Activated naive CD4-positive, alpha-beta T cell treated with anti-CD3 and anti-CD28 coated beads, Interleukin-2, amount 50 U/mL, for 24 hours (primary cell): ENCODE measurements around the gene MACROH2A1.

Source experiments
- H3K27ac Mint-ChIP-seq: one replicate; pipeline ENCODE4 v1.8.0; 2021; ENCODE audit warnings: mild to moderate bottlenecking, mixed read lengths
- H3K27me3 Mint-ChIP-seq: one replicate; pipeline ENCODE4 v1.8.0; 2021; ENCODE audit warnings: mixed read lengths
- H3K36me3 Mint-ChIP-seq: one replicate; pipeline ENCODE4 v1.8.0; 2021; ENCODE audit warnings: mixed read lengths
- H3K4me1 Mint-ChIP-seq: one replicate; pipeline ENCODE4 v1.8.0; 2021; ENCODE audit warnings: mixed read lengths
- H3K4me3 Mint-ChIP-seq: one replicate; pipeline ENCODE4 v1.8.0; 2021; ENCODE audit warnings: mild to moderate bottlenecking, mixed read lengths
- H3K9me3 Mint-ChIP-seq: one replicate; pipeline ENCODE4 v1.8.0; 2021; ENCODE audit warnings: mixed read lengths

The MACROH2A1 gene

DNA sequence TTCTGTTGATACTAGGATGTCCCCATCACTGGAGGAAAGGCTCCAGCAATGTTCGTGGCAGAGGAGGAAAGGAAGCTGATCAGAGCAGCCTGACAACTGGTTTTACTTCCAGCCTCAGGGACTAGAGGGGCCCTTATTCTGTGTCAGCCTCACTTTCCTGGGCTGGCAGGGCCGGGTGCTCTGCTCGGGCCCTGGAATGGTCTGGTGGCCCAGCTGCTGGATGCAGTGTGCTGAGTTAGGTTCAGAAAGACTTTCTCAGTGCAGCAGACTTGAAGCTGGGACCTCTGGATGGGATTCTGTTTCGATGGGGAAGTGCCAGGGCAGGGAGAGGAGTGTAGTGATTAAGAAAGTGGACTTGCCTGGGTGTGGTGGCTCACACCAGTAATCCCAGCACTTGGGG, 81.0 kb downstream of the MACROH2A1 start:
- Mint-ChIP-seq H3K9me3 (no peaks in the 10 kb centered on the region), H3K4me1 (peaks cover 6% of the 10 kb centered on the region), H3K27ac (no peak overlapping the region), H3K27me3 (no peaks in the 10 kb centered on the region), H3K36me3 (peaks cover 4% of the 10 kb centered on the region), H3K4me3 (no peak overlapping the region)

- H3K4me3 Mint-ChIP-seq = no peak overlapping the region
- H3K27me3 Mint-ChIP-seq = no peaks in the 10 kb centered on the region
- peaks cover 4% of the 10 kb centered on the region for H3K36me3 Mint-ChIP-seq
- H3K9me3 Mint-ChIP-seq = no peaks in the 10 kb centered on the region
- no peak overlapping the region for H3K27ac Mint-ChIP-seq
- H3K4me1 Mint-ChIP-seq = peaks cover 6% of the 10 kb centered on the region
Measured at GRCh38 chr5:135317286-135317685, 81.7 kb downstream of the MACROH2A1 start.

DNA sequence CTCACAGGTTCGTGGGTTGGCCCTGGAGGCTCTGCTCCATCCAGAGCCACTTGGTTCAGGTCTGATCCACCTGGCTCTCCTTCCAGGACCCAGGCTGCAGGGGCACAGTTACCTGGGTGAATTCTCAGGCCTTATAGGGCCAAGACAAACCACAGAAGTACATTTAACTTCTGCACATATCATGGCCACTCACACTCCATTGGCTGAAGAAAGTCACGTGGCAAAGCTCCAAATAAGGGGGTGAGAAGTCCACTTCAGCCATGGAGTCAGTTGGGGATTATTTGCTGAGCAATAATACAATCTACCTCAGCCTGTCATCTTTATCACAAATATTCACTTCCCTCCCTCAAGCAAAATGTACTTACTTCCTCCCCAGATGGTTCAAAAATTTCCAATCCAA, 83.6 kb downstream of the MACROH2A1 start:
- Mint-ChIP-seq H3K27ac (no peak overlapping the region), H3K36me3 (peaks cover 2% of the 10 kb centered on the region), H3K4me3 (no peak overlapping the region), H3K27me3 (no peaks in the 10 kb centered on the region), H3K4me1 (peaks cover 12% of the 10 kb centered on the region), H3K9me3 (no peaks in the 10 kb centered on the region)

DNA sequence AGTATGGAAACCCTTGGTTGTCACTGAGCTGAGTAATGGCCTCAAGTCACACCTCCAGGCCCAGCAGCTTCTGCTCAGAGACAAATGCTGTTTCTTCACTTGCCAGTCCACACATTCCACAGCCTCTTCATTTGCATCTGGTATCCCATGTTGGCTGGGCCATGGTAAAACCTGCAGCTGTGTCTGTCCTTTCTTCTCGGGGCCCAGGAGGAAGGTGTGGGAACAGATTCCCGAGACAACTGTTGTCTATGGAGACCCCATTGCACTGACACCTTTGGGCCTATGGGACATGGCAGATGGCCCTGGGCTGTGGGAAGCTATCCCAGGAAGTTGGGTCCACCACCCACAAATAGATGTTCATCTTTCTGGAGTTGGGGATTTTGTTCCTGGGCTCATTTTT, 85.1 kb downstream of the MACROH2A1 start:
- Mint-ChIP-seq H3K36me3 (peaks cover 2% of the 10 kb centered on the region), H3K27ac (no peak overlapping the region), H3K4me3 (no peak overlapping the region), H3K27me3 (no peaks in the 10 kb centered on the region), H3K4me1 (peaks cover 24% of the 10 kb centered on the region), H3K9me3 (no peaks in the 10 kb centered on the region)

GRCh38 chr5:135313405-135313804, 85.6 kb downstream of the MACROH2A1 start:
- Mint-ChIP-seq H3K4me3 (no peak overlapping the region), H3K27ac (no peak overlapping the region)

GRCh38 chr5:135312255-135312935, 86.6 kb downstream of the MACROH2A1 start:
- Mint-ChIP-seq H3K27ac (no peak overlapping the region), H3K4me3 (no peak overlapping the region), H3K27me3 (no peaks in the 10 kb centered on the region), H3K9me3 (no peaks in the 10 kb centered on the region), H3K4me1 (peaks cover 24% of the 10 kb centered on the region), H3K36me3 (peaks cover 2% of the 10 kb centered on the region)

More at GRCh38 chr5:135313405-135313804, 85.6 kb downstream of the MACROH2A1 start:
- no peaks in the 10 kb centered on the region for H3K9me3 Mint-ChIP-seq
- H3K36me3 Mint-ChIP-seq = peaks cover 2% of the 10 kb centered on the region
- H3K27me3 Mint-ChIP-seq = no peaks in the 10 kb centered on the region
- peaks cover 24% of the 10 kb centered on the region for H3K4me1 Mint-ChIP-seq

- H3K4me3 Mint-ChIP-seq = no peak overlapping the region
- H3K27me3 Mint-ChIP-seq = no peaks in the 10 kb centered on the region
- no peak overlapping the region for H3K27ac Mint-ChIP-seq
- H3K9me3 Mint-ChIP-seq = no peaks in the 10 kb centered on the region
- peaks cover 24% of the 10 kb centered on the region for H3K4me1 Mint-ChIP-seq
- H3K36me3 Mint-ChIP-seq = no peaks in the 10 kb centered on the region
Measured at GRCh38 chr5:135310328-135310989, 88.6 kb downstream of the MACROH2A1 start.

- Mint-ChIP-seq H3K27ac (no peak overlapping the region), H3K4me1 (peaks cover 24% of the 10 kb centered on the region), H3K36me3 (no peaks in the 10 kb centered on the region)
Measured at GRCh38 chr5:135309391-135310327, 89.4 kb downstream of the MACROH2A1 start.

GRCh38 chr5:135308752-135309151, 90.3 kb downstream of the MACROH2A1 start:
- Mint-ChIP-seq H3K4me3 (no peak overlapping the region), H3K27ac (no peak overlapping the region), H3K4me1 (peaks cover 24% of the 10 kb centered on the region), H3K9me3 (no peaks in the 10 kb centered on the region), H3K36me3 (no peaks in the 10 kb centered on the region), H3K27me3 (no peaks in the 10 kb centered on the region)

More at GRCh38 chr5:135309391-135310327, 89.4 kb downstream of the MACROH2A1 start:
- H3K27me3 Mint-ChIP-seq = no peaks in the 10 kb centered on the region
- no peaks in the 10 kb centered on the region for H3K9me3 Mint-ChIP-seq
- no peak overlapping the region for H3K4me3 Mint-ChIP-seq

GRCh38 chr5:135308245-135308644, 90.8 kb downstream of the MACROH2A1 start:
- H3K9me3 Mint-ChIP-seq = no peaks in the 10 kb centered on the region
- no peak overlapping the region for H3K4me3 Mint-ChIP-seq
- no peaks in the 10 kb centered on the region for H3K27me3 Mint-ChIP-seq
- H3K4me1 Mint-ChIP-seq = peaks cover 19% of the 10 kb centered on the region
- H3K27ac Mint-ChIP-seq = no peak overlapping the region
- no peaks in the 10 kb centered on the region for H3K36me3 Mint-ChIP-seq

DNA sequence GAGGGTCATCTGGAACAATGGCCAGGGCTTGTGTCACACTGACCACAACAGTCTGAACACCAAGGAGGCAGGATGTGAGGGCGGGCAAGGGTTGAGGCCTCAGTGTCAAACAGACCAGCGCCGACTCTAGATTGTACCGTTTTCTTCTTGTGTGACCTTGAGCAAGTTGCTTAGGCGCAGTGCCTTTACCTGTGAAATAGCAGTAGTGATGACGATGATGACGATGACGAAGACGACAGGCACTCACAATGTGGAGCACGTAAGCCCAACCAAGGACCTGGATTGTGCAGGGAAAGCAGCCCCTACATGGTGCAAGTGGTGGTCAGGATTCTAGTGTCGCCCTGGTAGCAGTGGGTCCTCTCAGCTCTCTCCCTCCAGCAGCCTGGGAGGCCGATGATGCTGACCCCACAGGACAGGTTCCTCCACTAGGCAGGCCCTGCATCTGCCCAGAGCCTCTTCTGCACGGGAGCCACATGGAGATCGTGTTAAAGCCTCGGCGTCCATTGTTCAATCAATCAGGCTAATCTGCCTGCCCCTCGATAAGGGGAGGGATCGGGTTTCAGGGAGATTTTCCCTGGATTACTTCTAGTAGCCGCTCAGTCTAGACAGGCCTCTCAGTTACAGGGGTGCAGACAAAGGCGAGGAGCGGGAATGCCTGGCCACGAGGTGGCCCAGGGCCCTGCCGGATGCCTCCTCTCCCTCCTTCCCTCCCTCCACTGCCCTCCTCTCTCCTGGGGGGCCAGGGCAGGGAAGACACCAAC, 91.7 kb downstream of the MACROH2A1 start:
- Mint-ChIP-seq H3K36me3 (no peaks in the 10 kb centered on the region), H3K4me1 (peaks cover 18% of the 10 kb centered on the region), H3K27ac (no peak overlapping the region), H3K4me3 (no peak overlapping the region), H3K27me3 (no peaks in the 10 kb centered on the region), H3K9me3 (no peaks in the 10 kb centered on the region)

DNA sequence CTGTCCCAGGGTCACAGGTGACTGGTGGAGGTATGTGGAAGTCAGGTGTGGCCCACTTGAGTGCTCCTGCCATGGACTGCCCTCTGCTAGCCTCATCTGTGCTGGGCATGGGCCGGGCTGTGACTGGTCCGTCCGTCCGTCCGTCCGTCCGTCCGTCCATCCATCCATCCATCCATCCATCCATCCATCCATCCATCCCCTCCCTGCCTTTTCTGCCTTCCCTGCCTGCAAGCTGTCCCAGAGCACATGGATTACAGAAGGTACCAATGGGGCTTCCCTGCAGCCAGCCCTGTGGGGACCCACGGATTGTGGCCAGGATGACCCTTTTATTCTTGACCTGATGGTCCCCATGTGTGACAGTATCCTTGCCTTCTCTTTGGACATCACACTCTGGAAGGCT, 92.5 kb downstream of the MACROH2A1 start:
- Mint-ChIP-seq H3K9me3 (no peaks in the 10 kb centered on the region), H3K27me3 (no peaks in the 10 kb centered on the region), H3K27ac (no peak overlapping the region), H3K36me3 (no peaks in the 10 kb centered on the region), H3K4me1 (peaks cover 18% of the 10 kb centered on the region), H3K4me3 (no peak overlapping the region)

GRCh38 chr5:135304352-135305221, 94.4 kb downstream of the MACROH2A1 start:
- no peaks in the 10 kb centered on the region for H3K27me3 Mint-ChIP-seq
- H3K4me3 Mint-ChIP-seq = no peak overlapping the region
- H3K27ac Mint-ChIP-seq = no peak overlapping the region
- H3K36me3 Mint-ChIP-seq = no peaks in the 10 kb centered on the region
- H3K9me3 Mint-ChIP-seq = no peaks in the 10 kb centered on the region
- H3K4me1 Mint-ChIP-seq = peaks cover 5% of the 10 kb centered on the region

GRCh38 chr5:135303582-135304173, 95.4 kb downstream of the MACROH2A1 start:
- Mint-ChIP-seq H3K9me3 (no peaks in the 10 kb centered on the region), H3K4me1 (no peaks in the 10 kb centered on the region), H3K36me3 (no peaks in the 10 kb centered on the region), H3K27ac (no peak overlapping the region), H3K4me3 (no peak overlapping the region), H3K27me3 (no peaks in the 10 kb centered on the region)
